ENCODE results near the gene PRUNE2.

Gene PRUNE2

GRCh38 chr9:76732341-76732958, 173.5 kb downstream of the PRUNE2 start:
- no peak overlapping the region for H3K4me3 ChIP-seq (ENCODE audit: low read depth, low read length)
- TF ChIP-seq, protein P1, sequence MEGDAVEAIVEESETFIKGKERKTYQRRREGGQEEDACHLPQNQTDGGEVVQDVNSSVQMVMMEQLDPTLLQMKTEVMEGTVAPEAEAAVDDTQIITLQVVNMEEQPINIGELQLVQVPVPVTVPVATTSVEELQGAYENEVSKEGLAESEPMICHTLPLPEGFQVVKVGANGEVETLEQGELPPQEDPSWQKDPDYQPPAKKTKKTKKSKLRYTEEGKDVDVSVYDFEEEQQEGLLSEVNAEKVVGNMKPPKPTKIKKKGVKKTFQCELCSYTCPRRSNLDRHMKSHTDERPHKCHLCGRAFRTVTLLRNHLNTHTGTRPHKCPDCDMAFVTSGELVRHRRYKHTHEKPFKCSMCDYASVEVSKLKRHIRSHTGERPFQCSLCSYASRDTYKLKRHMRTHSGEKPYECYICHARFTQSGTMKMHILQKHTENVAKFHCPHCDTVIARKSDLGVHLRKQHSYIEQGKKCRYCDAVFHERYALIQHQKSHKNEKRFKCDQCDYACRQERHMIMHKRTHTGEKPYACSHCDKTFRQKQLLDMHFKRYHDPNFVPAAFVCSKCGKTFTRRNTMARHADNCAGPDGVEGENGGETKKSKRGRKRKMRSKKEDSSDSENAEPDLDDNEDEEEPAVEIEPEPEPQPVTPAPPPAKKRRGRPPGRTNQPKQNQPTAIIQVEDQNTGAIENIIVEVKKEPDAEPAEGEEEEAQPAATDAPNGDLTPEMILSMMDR (IDR thresholded peaks at IDR 0.05; ENCODE audit: low read depth, low read length, missing control alignments): no peak
- DNase-seq (ENCODE audit: low read depth): no peak

GRCh38 chr9:76730801-76731200, 175.1 kb downstream of the PRUNE2 start:
- no peak for DNase-seq (ENCODE audit: low read depth)
- no peak overlapping the region for H3K4me3 ChIP-seq (ENCODE audit: low read depth, low read length)
- TF ChIP-seq, protein P1 (IDR thresholded peaks at IDR 0.05; ENCODE audit: low read depth, low read length, missing control alignments): no peak

DNA sequence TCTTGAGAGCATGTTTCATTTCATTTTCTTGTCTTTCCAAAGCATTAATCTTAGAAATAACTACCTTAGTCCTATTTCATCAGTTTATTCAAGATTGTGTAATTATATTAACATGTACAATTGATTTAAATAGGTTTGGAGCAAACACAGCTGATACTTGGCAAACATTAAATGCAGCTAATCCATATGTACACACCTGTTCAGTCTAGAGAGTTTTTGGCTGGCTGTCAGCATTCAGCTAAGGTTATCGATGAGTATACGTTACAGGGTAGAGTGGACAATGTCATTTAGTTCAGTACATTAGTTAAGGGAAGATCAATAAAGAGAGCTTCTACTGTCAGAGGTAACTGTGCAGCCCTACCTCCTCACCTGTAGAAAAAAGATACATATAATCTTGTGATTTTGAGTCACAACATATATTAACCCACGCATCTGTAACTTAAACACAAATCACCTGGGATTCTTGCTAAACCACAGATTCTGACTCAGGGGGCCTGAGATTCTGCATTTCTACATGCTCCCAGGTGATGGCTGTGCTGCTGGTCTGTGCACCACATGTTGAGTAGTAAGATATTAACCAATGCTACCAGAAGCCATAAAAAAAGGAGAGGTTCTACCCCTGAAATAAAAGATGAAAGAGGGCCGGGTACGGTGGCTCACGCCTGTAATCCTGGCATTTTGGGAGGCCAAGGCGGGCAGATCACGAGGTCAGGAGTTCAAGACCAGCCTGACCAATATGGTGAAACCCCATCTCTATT, 175.8 kb downstream of the PRUNE2 start:
- no peak for DNase-seq (ENCODE audit: low read depth)
- TF ChIP-seq, protein P1 (IDR thresholded peaks at IDR 0.05; ENCODE audit: low read depth, low read length, missing control alignments): no peak
- no peak overlapping the region for H3K4me3 ChIP-seq (ENCODE audit: low read depth, low read length)

DNA sequence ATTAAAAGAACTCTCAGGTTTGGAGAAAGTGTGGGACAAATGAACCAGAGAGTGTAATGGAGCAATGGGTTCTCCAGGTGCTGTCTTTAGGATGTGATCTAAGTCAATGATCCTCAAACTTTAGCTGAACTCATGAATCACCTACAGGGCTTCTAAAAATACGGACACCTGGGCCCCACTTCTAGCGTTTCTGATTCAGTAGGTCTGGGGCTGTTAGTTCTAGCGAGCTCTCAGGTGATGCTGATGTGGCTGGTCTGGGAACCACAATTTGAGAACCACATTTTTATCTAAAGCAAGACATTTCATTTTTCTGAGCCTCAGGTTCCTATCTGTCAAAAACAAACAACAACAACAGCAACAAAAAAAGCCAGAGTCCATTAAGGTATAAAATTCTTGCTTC, 176.8 kb downstream of the PRUNE2 start:
- DNase-seq (ENCODE audit: low read depth): no peak
- TF ChIP-seq, protein P1 (IDR thresholded peaks at IDR 0.05; ENCODE audit: low read depth, low read length, missing control alignments): no peak
- no peak overlapping the region for H3K4me3 ChIP-seq (ENCODE audit: low read depth, low read length)

- TF ChIP-seq, protein P1 (IDR thresholded peaks at IDR 0.05; ENCODE audit: low read depth, low read length, missing control alignments): no peak
- H3K4me3 ChIP-seq (ENCODE audit: low read depth, low read length): no peak overlapping the region
- no peak for DNase-seq (ENCODE audit: low read depth)
Measured at GRCh38 chr9:76725885-76726284, 180.0 kb downstream of the PRUNE2 start.

DNA sequence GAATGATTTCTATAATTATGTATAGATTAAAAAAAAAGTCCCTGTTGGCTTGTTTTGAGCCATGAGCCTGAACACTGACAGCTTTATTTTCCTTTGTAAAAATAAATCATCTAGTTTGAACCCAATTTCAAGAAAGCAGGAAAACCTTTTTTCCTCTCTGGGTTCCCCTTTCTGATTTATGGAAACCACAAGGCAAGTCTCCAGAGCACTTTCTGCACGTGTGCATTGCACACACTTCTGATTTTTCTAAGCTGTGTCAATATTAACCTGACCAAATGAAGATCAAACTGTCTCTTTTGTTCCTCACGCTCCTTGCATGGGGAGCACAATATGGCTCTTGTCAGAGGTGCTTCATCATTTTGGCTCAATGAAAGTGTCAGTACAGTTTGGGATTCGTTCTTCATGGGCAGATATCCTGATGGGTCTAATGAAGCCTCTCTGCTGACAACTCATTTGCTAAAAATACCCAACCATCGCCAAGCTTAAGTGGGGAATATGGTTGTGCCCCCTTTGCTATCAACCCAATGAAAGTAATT, 180.8 kb downstream of the PRUNE2 start:
- TF ChIP-seq, protein P1 (IDR thresholded peaks at IDR 0.05; ENCODE audit: low read depth, low read length, missing control alignments): no peak
- H3K4me3 ChIP-seq (ENCODE audit: low read depth, low read length): no peak overlapping the region
- no peak for DNase-seq (ENCODE audit: low read depth)

Measured in GM12864 (cell line).